ENCODE results near the gene SCLT1.

GRCh38 chr4:128876200-128876599, 217.1 kb downstream of the SCLT1 start:
- TF ChIP-seq CTCF (conservative IDR thresholded peaks at IDR 0.05; ENCODE audit: low read depth, low read length) (no peak), POLR2A (IDR thresholded peaks at IDR 0.05; ENCODE audit: low read depth, low read length) (no peak), MAFK (IDR thresholded peaks at IDR 0.05; ENCODE audit: low read depth, low read length) (no peak), SMC3 (IDR thresholded peaks at IDR 0.05; ENCODE audit: low read depth, low read length) (no peak), ELK1 (IDR thresholded peaks at IDR 0.05; ENCODE audit: borderline replicate concordance, low read depth, low read length) (no peak)
